ENCODE results near the gene CSNK1G1.

Gene CSNK1G1

GRCh38 chr15:64146885-64147681, 208.9 kb downstream of the CSNK1G1 start:
- DNase-seq (no peak), ATAC-seq (no peak)
- no peak overlapping the region for H3K4me3 Mint-ChIP-seq
- H3K4me1 Mint-ChIP-seq, result peaks cover 17% of the 10 kb centered on the region
- no peak overlapping the region for H3K27ac Mint-ChIP-seq
- H3K27me3 Mint-ChIP-seq, result no peaks in the 10 kb centered on the region
- no peaks in the 10 kb centered on the region for H3K9me3 Mint-ChIP-seq
- H3K36me3 Mint-ChIP-seq (ENCODE audit: low read depth), result peaks cover 3% of the 10 kb centered on the region

GRCh38 chr15:64146520-64146884, 209.5 kb downstream of the CSNK1G1 start:
- no peaks in the 10 kb centered on the region for H3K27me3 Mint-ChIP-seq
- DNase-seq (no peak), ATAC-seq (no peak)
- H3K27ac Mint-ChIP-seq, result no peak overlapping the region
- peaks cover 17% of the 10 kb centered on the region for H3K4me1 Mint-ChIP-seq
- no peaks in the 10 kb centered on the region for H3K9me3 Mint-ChIP-seq
- H3K36me3 Mint-ChIP-seq (ENCODE audit: low read depth), result peaks cover 3% of the 10 kb centered on the region
- no peak overlapping the region for H3K4me3 Mint-ChIP-seq

GRCh38 chr15:64146041-64146440, 209.9 kb downstream of the CSNK1G1 start:
- H3K27me3 Mint-ChIP-seq, result no peaks in the 10 kb centered on the region
- H3K27ac Mint-ChIP-seq, result no peak overlapping the region
- DNase-seq (no peak), ATAC-seq (no peak)
- H3K9me3 Mint-ChIP-seq, result no peaks in the 10 kb centered on the region
- peaks cover 3% of the 10 kb centered on the region for H3K36me3 Mint-ChIP-seq (ENCODE audit: low read depth)
- no peak overlapping the region for H3K4me3 Mint-ChIP-seq
- peaks cover 16% of the 10 kb centered on the region for H3K4me1 Mint-ChIP-seq

- Mint-ChIP-seq H3K4me1 (peaks cover 4% of the 10 kb centered on the region), H3K36me3 (ENCODE audit: low read depth) (peaks cover 6% of the 10 kb centered on the region), H3K9me3 (no peaks in the 10 kb centered on the region), H3K27me3 (no peaks in the 10 kb centered on the region), H3K4me3 (no peak overlapping the region), H3K27ac (peak overlapping the region; percentile 18)
- no peak for DNase-seq
- no peak for ATAC-seq
These were observed 211.2 kb downstream of the CSNK1G1 start for GRCh38 chr15:64144565-64145281.

- ATAC-seq (no peak), DNase-seq (no peak)
- Mint-ChIP-seq H3K9me3 (no peaks in the 10 kb centered on the region), H3K27me3 (no peaks in the 10 kb centered on the region), H3K4me3 (no peak overlapping the region), H3K4me1 (no peaks in the 10 kb centered on the region), H3K36me3 (ENCODE audit: low read depth) (peaks cover 6% of the 10 kb centered on the region), H3K27ac (no peak overlapping the region)
These were observed 211.8 kb downstream of the CSNK1G1 start for GRCh38 chr15:64144192-64144564.

- ATAC-seq, result no peak
- H3K9me3 Mint-ChIP-seq, result no peaks in the 10 kb centered on the region
- H3K36me3 Mint-ChIP-seq (ENCODE audit: low read depth), result peaks cover 7% of the 10 kb centered on the region
- peak overlapping the region; percentile 15 for H3K27ac Mint-ChIP-seq
- no peaks in the 10 kb centered on the region for H3K4me1 Mint-ChIP-seq
- DNase-seq, result no peak
- H3K4me3 Mint-ChIP-seq, result no peak overlapping the region
- H3K27me3 Mint-ChIP-seq, result no peaks in the 10 kb centered on the region
These were observed 212.7 kb downstream of the CSNK1G1 start for GRCh38 chr15:64143276-64143675.

GRCh38 chr15:64141798-64142512, 214.0 kb downstream of the CSNK1G1 start:
- H3K9me3 Mint-ChIP-seq, result no peaks in the 10 kb centered on the region
- H3K27ac Mint-ChIP-seq, result no peak overlapping the region
- no peak for DNase-seq
- no peaks in the 10 kb centered on the region for H3K27me3 Mint-ChIP-seq
- ATAC-seq, result no peak
- peaks cover 11% of the 10 kb centered on the region for H3K36me3 Mint-ChIP-seq (ENCODE audit: low read depth)
- no peak overlapping the region for H3K4me3 Mint-ChIP-seq
- H3K4me1 Mint-ChIP-seq, result no peaks in the 10 kb centered on the region

- H3K27me3 Mint-ChIP-seq, result no peaks in the 10 kb centered on the region
- H3K4me3 Mint-ChIP-seq, result no peak overlapping the region
- no peaks in the 10 kb centered on the region for H3K4me1 Mint-ChIP-seq
- H3K27ac Mint-ChIP-seq, result no peak overlapping the region
- ATAC-seq (no peak), DNase-seq (no peak)
- no peaks in the 10 kb centered on the region for H3K9me3 Mint-ChIP-seq
- peaks cover 21% of the 10 kb centered on the region for H3K36me3 Mint-ChIP-seq (ENCODE audit: low read depth)
These were observed 217.5 kb downstream of the CSNK1G1 start for GRCh38 chr15:64138331-64138941.

- Mint-ChIP-seq H3K27me3 (no peaks in the 10 kb centered on the region), H3K9me3 (no peaks in the 10 kb centered on the region), H3K36me3 (ENCODE audit: low read depth) (peaks cover 27% of the 10 kb centered on the region), H3K4me1 (no peaks in the 10 kb centered on the region), H3K27ac (no peak overlapping the region), H3K4me3 (no peak overlapping the region)
- no peak for DNase-seq
- ATAC-seq, result peak; percentile 43
These were observed 218.6 kb downstream of the CSNK1G1 start for GRCh38 chr15:64137226-64137833.

- Mint-ChIP-seq H3K36me3 (ENCODE audit: low read depth) (peaks cover 35% of the 10 kb centered on the region), H3K27ac (no peak overlapping the region), H3K4me1 (no peaks in the 10 kb centered on the region), H3K4me3 (no peak overlapping the region), H3K27me3 (no peaks in the 10 kb centered on the region), H3K9me3 (no peaks in the 10 kb centered on the region)
- ATAC-seq (no peak), DNase-seq (no peak)
These were observed 219.6 kb downstream of the CSNK1G1 start for GRCh38 chr15:64136347-64136746.

- no peak for DNase-seq
- no peak overlapping the region for H3K27ac Mint-ChIP-seq
These were observed 221.6 kb downstream of the CSNK1G1 start for GRCh38 chr15:64134345-64134829.

GRCh38 chr15:64133623-64134344, 222.2 kb downstream of the CSNK1G1 start:
- H3K4me3 Mint-ChIP-seq, result no peak overlapping the region
- no peaks in the 10 kb centered on the region for H3K27me3 Mint-ChIP-seq
- ATAC-seq (no peak), DNase-seq (no peak)
- H3K27ac Mint-ChIP-seq, result no peak overlapping the region
- no peaks in the 10 kb centered on the region for H3K4me1 Mint-ChIP-seq
- peaks cover 42% of the 10 kb centered on the region for H3K36me3 Mint-ChIP-seq (ENCODE audit: low read depth)
- H3K9me3 Mint-ChIP-seq, result no peaks in the 10 kb centered on the region

More at GRCh38 chr15:64134345-64134829, 221.6 kb downstream of the CSNK1G1 start:
- peaks cover 38% of the 10 kb centered on the region for H3K36me3 Mint-ChIP-seq (ENCODE audit: low read depth)
- H3K9me3 Mint-ChIP-seq, result no peaks in the 10 kb centered on the region
- no peak overlapping the region for H3K4me3 Mint-ChIP-seq
- ATAC-seq, result no peak
- H3K4me1 Mint-ChIP-seq, result no peaks in the 10 kb centered on the region
- H3K27me3 Mint-ChIP-seq, result no peaks in the 10 kb centered on the region

GRCh38 chr15:64132217-64132616, 223.8 kb downstream of the CSNK1G1 start:
- Mint-ChIP-seq H3K27me3 (no peaks in the 10 kb centered on the region), H3K4me1 (no peaks in the 10 kb centered on the region), H3K27ac (no peak overlapping the region), H3K4me3 (no peak overlapping the region), H3K9me3 (no peaks in the 10 kb centered on the region), H3K36me3 (ENCODE audit: low read depth) (peaks cover 51% of the 10 kb centered on the region)
- ATAC-seq, result no peak
- no peak for DNase-seq

Measured in activated naive CD8-positive, alpha-beta T cell treated with anti-CD3 and anti-CD28 coated beads, Interleukin-2, amount 50 U/mL, for 24 hours (primary cell).